NCI-H2227 (cell line): ENCODE measurements around the gene NKD1.
"Not testable (repeated sequence)": the region's sequence is repeated elsewhere in the genome, so short reads cannot be mapped to it uniquely, and the experiment has no call there.

Experiments used
- DNase-seq: peaks from one replicate; lab custom pipeline; 2025; ENCODE audit not compliant: unreplicated experiment; lab: John Stamatoyannopoulos, UW

Gene NKD1

DNA sequence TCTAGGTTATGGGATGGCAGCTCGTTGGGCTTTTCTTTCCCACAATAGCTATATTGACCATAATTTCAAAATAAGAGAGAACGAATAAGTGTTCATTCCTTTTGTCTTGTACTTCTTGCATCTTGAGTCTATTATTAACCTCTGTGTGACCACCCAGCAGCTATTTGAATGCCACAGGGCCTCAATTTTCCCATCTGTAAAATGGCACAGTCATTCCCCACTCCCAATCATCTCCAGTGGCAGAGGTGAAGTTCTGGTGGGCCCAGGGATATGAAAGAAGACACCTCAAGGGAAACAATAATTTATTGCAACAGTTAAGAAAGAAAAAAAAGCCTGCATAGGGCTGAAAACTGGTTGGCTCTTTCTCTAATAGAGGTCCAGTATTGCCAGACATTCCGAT is 28.6 kb upstream of the NKD1 start:
- DNase-seq = no peak

DNA sequence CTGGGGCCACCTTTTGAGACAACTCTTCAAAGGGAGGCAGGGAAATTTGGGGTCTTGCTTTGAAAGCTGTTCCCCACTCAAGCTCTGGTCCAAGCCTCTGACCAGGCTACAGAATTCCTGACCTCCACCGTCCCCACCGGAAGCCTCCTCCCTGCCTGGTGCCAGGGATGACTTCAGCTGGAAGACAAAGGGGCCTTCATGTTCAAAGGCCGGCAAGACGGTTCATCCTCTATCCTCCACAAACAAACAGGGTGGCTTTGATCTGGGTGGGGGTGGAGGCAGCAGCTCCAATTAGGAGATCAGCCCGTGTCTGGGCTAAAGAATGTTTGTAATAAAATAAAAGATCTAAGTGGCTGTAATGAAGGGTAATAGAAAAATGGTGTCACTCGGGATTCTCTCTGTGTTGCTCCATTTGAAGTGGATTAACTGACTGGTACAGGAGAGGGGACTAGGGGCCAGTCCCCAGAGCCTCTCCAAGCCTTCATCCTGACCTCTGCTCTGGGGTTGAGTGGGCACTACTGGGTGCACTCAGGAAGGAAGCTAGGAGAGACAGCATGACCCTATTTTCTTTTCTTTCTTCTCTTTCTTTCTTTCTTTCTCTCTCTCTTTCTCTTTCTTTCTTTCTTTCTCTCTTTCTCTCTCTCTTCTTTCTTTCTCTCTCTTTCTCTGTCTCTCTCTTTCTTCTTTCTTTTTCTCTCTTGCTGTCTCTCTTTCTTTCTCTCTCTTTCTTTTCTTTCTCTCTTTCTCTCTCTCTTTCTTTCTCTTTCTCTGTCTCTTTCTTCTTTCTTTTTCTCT is 27.5 kb upstream of the NKD1 start:
- no peak for DNase-seq

DNA sequence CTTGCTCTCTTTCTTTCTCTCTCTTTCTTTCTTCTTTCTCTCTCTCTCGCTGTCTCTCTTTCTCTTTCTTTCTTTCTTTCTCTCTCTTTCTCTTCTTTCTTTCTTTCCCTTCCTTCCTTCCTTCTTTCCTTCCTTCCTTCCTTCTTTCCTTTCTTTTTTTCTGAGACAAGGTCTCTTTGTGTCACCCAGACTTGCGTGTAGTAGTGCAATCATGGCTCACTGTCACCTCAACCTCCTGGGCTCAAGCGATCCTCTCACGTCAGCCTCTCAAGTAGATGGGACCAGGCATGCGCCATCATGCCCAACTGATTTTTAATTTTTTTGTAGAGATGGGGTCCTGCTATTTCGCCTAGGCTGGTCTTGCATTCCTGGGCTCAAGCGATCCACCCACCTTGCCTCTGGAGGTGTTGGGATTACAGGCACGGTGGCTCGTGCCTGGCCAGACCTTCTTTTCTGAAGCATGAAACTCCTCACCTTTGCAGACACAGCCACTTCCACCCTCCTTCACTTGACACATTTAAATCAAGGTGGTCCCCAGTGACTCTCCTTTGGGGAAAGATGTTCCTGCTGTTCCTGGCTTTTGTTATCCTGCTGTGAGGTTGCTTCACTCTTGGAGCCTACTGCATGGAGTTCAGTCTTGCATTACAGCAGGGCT is 26.8 kb upstream of the NKD1 start:
- DNase-seq = no peak

DNA sequence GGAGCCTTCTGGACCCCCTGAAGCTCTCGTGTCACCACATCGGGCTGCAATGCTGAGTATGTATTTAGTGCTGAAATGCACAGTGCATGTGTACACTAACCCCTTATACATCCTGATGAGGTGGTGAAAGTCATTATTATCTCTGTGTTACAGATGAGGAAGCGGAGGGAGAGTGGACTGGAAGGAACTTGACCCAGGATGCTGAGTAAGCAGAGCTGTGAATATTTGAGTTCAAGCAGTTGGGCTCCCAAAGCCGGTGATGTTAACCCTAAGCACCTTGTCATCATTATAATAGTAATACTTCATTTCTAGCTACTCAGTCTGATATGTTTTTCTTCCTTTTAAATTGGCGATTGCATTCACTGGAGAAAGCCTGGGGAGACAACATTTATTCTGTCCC is 25.9 kb upstream of the NKD1 start:
- no peak for DNase-seq

DNA sequence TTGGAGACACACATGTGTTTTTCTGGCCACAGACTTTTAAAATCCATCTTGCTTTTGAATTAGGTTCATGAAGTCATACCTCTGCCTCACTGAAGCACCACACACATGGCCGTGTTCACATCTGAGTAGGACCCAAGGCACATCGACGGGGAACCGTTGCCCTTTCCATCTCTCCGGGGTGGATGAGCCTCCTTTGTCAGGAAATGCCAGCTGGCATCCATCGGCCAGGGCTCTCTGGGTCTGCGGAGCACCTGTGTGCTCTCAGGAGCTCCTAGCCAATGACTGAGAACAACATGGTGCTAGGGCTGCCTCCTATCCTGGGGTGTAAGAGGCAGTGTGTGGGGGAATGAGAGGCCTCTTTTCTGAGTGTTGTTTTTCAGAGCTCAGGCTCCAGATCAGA is 24.5 kb upstream of the NKD1 start:
- DNase-seq = no peak

DNA sequence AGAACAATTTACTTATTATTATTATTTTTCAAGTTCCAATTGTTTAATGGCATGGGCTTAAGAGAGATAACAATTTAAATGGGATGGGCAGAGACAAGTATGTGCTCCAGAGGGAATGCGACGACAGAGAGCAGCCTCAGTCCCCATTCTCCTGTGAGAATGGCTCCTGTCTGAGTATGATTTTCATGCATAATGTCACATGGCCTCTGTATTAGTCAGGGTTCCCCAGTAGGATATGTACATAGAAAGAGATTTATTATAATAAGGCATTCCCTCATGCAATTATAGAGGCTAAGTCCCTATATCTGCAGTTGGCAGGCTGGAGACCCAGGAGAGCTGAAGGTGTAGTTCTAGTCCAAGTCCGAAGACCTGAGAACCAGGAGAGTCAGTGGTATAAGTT is 22.9 kb upstream of the NKD1 start:
- no peak for DNase-seq

DNA sequence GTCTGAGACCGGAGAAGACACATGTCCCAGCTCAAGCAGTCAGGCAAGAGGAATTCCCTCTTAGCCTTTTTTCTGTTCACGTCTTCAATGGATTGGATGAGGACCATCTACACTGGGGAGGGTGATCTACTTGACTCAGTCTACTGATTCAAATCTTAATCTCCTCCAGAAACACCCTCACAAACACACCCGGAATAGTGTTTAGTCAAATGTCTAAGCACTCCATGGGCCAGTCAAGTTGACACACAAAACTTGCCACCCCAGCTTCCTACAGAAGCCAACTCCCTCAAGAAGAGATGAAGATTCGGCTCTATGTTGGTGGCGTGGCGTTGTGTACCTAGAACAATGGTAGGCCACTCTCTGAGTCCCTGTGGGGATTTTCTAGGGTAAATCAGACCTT is 22.5 kb upstream of the NKD1 start:
- no peak for DNase-seq

DNA sequence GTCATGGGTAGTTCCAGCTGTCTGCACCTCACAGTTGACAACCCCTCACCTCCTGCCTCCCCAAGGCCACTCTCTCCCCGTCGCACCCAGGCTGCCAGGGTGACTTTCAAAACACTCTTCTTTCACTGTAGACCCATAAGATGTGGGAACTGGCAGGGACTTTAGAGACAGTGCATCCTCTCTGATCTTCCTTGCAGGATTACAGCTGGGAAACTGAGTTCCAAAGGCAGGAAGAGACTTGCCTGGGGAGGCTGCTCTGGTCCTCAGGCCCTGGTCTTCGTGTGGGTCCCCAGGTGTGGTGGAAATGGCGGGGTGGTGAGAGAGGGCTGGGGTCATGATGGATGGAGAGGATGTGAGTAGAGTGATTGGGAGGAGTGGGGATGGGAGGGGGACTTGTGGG is 21.9 kb upstream of the NKD1 start:
- no peak for DNase-seq

DNA sequence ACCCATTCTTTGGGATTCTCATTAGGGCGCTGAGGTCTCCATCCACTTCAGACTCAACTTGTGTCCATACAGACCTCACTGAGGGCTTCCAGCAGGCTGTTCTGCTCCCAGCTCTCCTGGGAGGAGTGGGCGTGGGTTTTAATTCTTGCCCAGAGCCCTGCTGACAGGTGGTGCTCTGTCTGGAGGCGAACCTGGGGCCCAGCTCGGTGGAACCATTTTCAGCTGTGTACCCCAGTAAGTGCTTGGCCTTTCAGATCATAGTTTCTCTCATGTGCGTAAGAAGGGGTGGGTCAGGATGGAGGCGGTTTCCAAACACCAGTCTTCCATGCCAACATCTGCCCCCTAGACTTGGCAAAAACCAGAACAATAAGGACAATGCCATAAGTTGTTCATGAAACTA is 21.4 kb upstream of the NKD1 start:
- DNase-seq = no peak

DNA sequence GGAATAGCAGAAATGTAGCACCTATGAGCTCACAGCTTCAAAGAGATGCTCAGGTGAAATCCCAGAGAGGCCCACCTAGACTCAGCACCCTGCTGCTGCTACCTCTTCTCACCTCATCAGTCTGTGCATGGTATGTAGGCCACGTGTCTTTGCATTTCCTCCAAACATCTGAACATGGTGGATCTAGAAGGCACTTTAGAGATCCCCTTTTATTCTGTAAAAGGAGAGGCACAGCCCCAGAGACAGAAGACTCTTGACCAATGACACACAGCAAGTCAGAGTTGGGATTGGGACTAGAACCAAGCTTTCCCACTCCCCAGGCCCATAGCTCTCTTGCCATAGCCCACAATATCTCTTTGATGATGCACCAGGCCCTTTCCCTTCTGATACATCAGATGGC is 19.4 kb upstream of the NKD1 start:
- DNase-seq = no peak

DNA sequence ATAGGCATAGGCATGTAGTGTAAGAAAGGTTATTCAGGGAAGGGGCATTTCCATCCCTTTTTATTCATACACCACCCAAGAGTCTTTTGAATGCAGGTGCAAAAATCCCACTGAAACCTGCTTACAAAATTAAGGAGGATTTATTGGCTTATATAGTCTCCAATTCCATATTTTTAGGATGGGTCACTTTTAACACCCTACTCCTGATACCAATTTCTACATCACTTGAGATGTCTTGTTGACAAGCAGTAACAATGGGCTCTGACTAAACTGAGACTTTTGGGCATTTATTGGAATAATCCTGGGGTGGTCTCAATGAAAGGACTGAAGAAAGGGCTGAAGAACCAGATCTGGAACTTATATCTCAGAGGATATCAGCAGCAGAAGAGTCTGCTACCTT is 18.9 kb upstream of the NKD1 start:
- DNase-seq = no peak

DNA sequence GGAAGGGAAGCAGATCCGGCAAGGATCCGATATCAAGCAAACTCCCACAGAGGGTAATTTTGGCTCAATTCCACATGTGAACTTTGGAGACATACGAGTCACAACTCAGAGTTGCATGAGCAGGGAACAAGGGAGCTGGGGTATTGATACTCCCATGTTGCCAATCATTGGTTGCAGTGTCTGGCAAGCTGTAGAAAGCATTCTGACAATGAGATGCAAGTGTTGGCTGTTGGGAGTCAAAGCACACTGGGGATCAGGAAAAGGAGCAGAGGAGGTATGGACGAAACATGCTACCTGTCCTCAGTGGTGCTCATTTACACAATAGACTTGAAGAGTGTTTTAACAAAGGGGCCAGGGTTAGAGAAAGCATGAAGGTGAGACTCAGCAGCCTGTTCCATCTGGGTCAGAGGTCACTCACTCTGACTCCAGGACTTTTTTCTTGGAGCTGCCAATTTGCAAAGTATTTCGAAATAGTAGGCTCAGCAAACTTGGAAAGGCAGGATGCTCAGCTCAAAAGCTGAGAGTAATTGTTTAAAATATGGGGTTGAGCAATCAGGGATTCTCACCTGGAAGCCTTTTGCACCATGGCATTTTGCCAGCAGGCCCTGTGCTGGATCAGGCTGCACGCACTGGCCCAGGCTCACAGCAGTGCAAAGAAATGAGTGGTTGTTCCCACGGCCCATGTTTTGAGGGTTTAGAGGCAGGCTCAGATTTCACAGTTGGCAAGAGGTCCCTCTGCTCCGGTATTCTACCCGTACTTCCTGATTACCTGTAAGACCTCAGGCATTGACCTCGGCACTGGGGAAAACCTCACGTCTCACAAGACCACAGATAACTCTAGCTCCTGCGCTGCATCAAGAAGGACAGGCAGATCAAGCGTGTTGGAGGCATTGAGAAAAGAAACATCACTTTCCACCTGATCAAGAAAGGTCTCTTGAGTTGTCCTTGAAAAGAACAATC is 17.6 kb upstream of the NKD1 start:
- DNase-seq = no peak

DNA sequence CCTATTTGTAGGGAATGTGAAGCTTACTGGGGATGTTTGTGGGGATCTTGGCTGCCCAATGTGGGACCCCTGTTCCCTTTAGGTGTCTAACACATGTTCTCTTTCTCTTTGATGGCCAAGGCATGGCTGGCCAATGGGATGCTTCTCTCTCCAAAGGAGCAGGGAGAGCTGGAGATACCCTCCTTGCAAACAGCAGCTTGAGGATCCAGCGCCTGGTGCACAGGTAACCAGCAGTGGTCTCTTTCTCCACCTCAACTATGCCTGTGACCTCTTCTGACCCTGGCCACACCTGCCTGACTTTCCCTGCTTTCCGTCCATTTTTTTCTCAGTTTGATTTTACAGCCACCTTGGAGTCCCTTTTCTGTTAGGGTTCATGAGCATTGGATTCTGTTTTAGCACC is 16.8 kb upstream of the NKD1 start:
- no peak for DNase-seq

DNA sequence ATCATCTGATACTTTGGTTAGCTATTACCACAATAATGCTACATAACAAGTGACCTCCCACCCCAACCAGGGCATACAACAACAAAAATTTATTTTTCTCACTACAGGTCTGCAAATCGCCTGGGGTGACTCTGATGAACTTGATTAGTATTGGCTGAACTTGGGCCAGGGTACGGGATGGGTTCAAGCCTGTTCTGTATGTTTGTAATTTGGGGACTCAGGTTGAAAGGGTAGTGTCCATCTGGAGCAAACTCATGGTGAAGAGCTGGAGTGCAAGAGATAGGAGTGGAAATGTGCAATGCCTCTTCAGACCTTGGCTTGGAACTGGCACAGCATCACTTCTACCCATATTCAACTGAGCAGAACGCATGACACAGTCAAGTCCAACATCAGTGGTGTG is 16.3 kb upstream of the NKD1 start:
- DNase-seq = no peak

DNA sequence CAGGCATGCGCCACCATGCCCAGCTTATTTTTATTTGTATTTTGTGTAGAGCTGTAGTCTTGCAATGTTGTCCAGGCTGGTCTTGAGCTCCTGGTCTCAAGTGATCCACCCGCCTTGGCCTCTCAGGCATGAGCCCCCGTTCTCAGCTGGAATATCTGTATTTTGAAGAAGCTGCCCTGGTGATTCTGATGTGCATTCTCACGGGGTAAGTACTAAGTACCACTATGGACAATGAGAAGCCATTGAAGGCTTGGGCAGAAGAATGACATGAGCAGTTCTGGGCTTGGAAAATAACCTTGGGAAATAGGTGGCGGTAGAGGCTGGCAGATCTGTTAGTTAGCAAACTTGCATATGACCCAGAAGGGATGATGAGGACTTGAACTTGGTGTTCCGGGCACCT is 15.6 kb upstream of the NKD1 start:
- DNase-seq = no peak

DNA sequence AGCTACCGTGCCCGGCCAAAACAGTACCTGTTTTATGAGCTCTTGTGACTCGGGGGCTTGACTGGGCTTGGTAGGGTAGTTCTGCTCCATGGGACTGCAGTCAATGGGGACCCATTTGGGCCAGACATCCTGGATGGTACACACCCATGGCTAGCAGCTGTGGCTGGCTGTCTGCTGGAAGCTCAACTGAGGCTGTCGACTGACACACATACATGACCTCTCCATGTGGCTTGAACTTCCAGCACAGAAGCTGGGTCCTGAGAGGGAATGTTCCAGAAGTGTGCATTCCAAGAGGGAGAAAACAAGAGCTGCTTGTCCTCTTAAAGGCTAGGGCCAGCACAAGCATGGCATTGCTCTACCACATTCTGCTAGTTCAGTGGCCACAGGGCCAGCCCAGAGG is 14.9 kb upstream of the NKD1 start:
- DNase-seq = no peak

DNA sequence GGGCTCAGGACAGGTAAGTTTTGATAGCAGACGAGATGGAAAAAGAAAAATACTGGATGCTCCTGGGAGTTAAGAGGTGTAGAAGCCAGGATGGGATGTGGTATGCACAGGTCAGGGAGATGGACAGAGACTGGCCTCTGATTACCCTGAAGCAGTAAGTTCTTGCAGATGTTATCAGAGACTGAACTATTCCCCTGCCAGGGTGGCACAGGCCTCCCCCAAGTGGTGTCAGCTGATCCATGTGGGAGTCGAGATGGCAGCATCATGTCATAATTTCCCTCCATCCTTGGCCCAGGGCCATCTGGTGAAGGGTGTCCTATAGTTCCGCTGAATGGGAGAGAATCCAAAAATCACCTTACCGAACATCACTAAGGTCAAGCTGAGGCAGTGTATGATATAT is 14.1 kb upstream of the NKD1 start:
- DNase-seq = no peak

DNA sequence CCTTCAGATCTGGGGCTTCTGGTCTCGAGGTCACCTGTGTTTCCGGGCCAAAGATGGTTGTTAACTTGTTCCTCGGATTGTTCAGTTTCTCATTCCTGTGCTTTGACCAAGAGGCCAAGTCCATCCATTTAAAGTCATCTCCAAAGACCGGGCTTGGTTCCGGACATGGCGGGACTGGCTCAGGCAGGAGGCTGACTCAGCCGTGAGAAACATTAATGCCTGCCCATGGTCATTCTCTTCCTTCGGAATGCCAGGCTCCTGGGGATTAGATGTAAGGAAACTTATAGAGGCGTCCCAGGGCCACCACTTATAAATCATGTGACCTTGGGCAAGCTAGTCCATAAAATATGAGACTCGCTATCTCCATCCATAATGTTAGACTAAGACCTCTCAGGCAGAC is 13.6 kb upstream of the NKD1 start:
- no peak for DNase-seq

DNA sequence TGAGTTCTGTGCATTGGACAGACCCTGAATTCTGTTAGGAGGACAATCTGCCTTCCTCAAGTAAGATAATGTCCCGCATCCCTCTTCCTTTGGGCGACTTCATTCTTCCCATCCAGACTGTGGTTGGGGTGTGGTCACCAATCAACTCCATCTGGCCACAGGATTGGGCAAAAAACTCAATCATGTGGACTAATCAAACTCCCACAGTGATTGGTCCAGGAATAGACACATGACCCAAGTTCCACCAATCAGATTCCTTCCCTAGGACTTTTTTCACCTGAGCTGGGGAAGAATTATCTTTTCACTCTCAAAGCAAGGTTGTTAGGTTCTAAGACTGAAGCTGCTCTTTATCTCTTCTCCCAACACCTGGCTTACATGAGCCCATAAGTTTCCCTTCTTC is 13.2 kb upstream of the NKD1 start:
- no peak for DNase-seq

DNA sequence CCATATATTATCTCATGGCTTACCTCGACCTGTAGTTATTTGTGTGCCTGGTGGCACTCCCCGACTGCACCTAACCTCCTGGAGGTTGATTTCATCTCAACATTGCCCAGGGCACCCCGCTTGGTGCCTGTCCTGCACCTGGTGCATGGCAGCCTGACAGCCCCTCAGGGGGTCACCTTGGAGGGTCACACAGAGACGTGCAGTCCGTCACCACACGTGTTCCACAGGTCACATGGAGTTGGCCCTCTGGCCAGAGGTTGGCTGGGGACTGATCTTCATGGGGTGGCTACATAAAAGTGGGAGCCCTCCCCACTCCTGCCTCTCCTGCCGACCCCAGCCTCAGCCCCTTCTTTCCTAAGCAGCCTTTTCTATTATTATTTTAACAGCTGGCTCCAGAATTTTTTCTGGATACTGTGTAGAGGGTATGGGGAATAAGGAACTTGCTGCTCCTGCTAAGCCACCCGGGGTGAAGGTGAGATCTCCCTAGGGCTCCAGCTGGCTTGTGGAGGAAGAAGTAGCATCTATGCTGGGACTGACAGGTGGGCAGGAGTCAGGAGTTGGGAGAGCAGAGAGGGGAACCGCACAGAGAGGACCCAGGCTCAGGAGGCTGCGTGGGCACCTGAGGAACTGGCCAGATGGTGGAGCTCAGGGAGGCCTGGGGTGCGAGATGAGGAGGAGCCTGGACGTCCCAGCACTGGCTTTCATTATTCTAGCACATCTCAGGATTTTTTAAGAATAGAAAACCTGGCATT is 12.5 kb upstream of the NKD1 start:
- DNase-seq = no peak

DNA sequence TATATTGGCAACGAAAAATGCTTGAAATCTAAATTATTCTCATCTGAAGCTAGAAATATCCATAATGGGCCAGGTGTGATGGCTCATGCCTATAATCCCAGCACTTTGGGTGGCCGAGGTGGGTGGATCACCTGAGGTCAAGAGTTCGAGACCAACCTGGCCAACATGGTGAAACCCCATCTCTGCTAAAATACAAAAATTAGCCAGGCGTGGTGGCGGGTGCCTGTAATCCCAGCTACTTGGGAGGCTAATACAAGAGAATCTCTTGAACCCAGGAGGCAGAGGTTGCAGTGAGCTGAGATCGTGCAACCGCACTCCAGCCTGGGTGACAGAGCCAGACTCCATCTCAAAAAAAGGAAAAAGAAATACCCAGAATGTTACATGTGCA is 11.9 kb upstream of the NKD1 start:
- DNase-seq = not testable (repeated sequence)
